ENCODE results near the gene RAB44. TPM values are rescaled to one million over a fixed set of nuclear protein-coding genes. Genes with fewer than 3 reads are reported as not detected.
A peak's percentile ranks its signal among the peaks of the same experiment; 100 is the strongest.

RAB44 gene
- total and polyA plus RNA-seq, 2 of the 13 experiments (the other 11 are each of a cell fraction or from before 2014, with no cell fraction given), result not detected

DNA sequence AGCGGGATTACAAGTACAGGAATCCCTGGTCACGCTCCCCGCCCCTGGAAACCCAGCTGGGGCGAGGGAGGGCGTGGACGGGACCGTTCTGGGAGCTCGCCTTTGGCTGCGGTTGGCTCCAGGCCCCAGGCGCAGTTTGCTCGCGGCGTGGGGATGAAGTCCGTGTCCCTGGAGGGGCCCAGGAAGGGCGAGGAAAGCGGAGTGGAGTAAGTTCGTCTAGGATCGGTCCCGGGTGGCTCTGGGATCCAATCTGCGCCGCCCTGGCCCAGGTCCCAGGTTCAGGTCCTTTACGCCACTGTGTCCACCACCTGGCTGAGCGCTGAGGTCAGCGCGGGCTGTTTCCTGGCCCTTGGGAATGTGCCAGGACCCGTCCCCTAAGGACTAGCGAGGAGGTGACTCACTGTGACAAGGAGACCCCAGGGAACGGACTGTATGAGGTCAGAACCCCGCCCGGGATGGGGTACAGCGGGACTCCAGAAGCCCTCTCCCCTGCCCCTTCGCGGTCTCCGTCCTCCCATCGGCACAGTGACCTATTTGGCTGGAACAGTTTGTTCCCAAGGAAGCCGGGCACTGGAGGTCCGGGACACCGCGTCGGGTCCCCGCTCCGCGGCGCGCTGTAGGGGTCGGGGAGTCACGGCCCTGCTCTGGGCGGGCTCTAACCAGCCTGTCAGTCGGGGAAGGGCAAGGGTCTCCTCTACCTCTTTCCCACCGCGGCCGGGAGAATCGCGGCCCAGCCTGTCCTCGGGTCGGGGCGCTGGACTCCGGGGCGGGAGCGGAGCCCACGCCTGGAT lies 18.4 kb upstream of the RAB44 start (continued):
- no peak for TF ChIP-seq ZKSCAN5 (CRISPR knock-in tag; IDR thresholded peaks at IDR 0.05)
- TF ChIP-seq FUBP1 (CRISPR knock-in tag; IDR thresholded peaks at IDR 0.05; ENCODE audit: borderline replicate concordance), result no peak
- TF ChIP-seq ZNF780A (CRISPR knock-in tag; IDR thresholded peaks at IDR 0.05), result no peak
- 0 out of 2 replicates have a peak, but pooled peaks have one; percentile 6 for TF ChIP-seq FOSL1 (CRISPR knock-in tag; IDR thresholded peaks at IDR 0.05; ENCODE audit: borderline replicate concordance)
- TF ChIP-seq, protein P1, sequence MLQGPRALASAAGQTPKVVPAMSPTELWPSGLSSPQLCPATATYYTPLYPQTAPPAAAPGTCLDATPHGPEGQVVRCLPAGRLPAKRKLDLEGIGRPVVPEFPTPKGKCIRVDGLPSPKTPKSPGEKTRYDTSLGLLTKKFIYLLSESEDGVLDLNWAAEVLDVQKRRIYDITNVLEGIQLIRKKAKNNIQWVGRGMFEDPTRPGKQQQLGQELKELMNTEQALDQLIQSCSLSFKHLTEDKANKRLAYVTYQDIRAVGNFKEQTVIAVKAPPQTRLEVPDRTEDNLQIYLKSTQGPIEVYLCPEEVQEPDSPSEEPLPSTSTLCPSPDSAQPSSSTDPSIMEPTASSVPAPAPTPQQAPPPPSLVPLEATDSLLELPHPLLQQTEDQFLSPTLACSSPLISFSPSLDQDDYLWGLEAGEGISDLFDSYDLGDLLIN (CRISPR knock-in tag; IDR thresholded peaks at IDR 0.05; ENCODE audit: borderline replicate concordance), result no peak
- TF ChIP-seq DZIP1 (CRISPR knock-in tag; IDR thresholded peaks at IDR 0.05), result peak; percentile 85; the same call in 1 of the 2 replicates
- TF ChIP-seq YEATS2 (CRISPR knock-in tag; IDR thresholded peaks at IDR 0.05; ENCODE audit: borderline replicate concordance), result no peak
- 0 out of 2 replicates have a peak, but pooled peaks have one; percentile 17 for TF ChIP-seq ZNF550 (CRISPR knock-in tag; IDR thresholded peaks at IDR 0.05; ENCODE audit: borderline replicate concordance)
- no peak for TF ChIP-seq ZBTB7B (CRISPR knock-in tag; IDR thresholded peaks at IDR 0.05)
- TF ChIP-seq PBX3 (CRISPR knock-in tag; IDR thresholded peaks at IDR 0.05; ENCODE audit: borderline replicate concordance), result no peak
- no peak for TF ChIP-seq SP5 (CRISPR knock-in tag; IDR thresholded peaks at IDR 0.05; ENCODE audit: borderline replicate concordance, low read depth)
- TF ChIP-seq STAT6 (CRISPR knock-in tag; IDR thresholded peaks at IDR 0.05; ENCODE audit: borderline replicate concordance), result no peak
- TF ChIP-seq MTF2 (CRISPR knock-in tag; IDR thresholded peaks at IDR 0.05; ENCODE audit: borderline replicate concordance), result no peak
